NCI-H1048 (cell line): ENCODE measurements around the gene KIF17.
"Not testable (repeated sequence)": the region's sequence is repeated elsewhere in the genome, so short reads cannot be mapped to it uniquely, and the experiment has no call there.

Source experiments
- DNase-seq: peaks from one replicate; lab custom pipeline; 2025; lab: John Stamatoyannopoulos, UW

KIF17 gene

GRCh38 chr1:20727746-20728316 lies 10.0 kb upstream of the KIF17 start:
- no peak for DNase-seq

GRCh38 chr1:20726932-20727745 lies 9.3 kb upstream of the KIF17 start:
- no peak for DNase-seq

GRCh38 chr1:20726118-20726911 lies 8.5 kb upstream of the KIF17 start:
- DNase-seq: no peak

GRCh38 chr1:20725189-20726117 lies 7.6 kb upstream of the KIF17 start:
- no peak for DNase-seq

DNA sequence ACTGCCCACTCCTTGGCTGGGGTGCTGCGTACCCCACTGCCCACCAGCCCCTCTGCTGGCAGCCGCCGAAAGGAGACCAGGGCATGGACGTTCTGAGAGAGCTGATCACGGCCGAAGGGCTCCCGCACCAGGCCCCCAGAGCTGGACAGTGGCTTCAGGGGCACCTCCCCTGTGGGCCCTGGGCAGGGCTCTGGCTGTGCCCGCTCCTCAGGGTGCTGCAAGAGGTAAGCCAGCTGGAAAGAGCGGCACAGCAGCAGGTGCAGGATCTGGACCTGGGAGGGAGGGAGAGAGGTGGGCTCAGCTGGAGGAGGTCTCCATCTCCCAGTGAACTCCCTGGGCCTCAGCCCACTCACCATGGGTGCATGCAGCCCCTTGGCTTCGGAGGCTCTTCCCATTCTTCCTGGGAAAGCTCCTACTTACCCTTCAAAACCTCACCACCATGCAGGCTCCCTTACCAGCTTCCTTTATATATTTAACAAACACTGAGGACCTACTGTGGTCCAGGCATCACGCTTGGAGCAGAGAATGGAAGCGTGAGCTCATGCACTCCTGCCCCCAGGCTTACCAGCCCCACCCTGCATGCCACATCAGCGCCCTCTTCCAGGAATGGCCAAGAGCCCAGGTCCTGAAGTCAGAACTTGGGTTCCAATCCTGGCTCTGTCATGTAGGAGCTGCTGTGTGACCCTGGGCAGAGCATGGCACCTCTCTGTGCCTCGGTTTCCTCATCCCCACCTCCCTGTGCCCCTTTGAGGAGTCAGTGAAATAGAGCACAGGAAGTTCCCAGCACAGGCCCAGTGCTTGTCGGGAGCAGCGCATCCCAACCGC lies 6.8 kb upstream of the KIF17 start:
- DNase-seq: no peak

- DNase-seq: no peak
These were observed 5.9 kb upstream of the KIF17 start for GRCh38 chr1:20723537-20724363.

GRCh38 chr1:20723159-20723536 lies 5.3 kb upstream of the KIF17 start:
- DNase-seq: no peak

DNA sequence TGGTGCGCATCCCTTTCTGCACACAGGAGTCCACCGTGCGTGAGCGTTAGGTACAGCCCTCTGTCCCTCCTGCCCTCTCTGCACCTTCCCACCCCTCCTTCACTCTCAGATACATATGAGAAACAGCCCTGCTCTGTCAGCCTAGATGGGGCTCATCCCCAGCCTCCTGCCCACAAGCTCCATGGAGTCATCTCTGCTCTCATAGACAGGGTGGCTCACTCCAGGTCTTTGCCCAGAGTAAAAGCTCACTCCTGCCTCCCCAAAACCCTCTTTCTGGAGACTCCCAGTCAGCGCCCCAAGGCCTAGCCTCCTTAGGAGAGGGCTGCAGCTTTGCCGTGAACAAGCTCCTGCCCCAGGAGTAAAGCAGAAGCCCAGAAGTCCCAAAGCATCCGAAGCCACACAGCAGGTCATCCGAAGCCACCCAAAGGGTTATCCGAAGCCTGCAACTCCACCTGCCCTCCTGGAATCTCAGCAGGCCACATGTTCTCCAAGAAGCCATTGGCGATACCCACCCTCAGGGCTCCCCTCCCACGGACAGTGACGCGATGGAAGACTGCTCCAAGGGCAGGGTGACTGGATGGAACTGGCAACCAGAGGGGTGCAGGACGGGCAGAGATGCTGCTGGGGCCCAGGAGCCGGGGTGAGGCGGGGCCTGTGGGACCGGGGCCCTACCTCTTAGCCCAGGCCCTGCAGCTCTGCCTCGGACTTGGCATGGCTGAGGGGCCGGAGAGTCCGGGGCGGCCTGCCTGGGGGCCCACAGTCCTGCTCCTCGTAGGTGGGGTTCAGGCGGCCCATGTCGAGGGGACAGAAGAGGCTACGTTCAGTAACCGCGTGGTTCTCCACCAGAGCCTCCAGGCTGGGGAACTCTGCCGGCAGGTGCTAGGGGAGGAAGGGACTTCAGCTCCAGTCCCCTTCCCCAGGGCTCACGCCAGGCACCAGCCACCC lies 3.6 kb upstream of the KIF17 start:
- DNase-seq: no peak

- DNase-seq: no peak
These were observed 2.9 kb upstream of the KIF17 start for GRCh38 chr1:20720631-20721091.

DNA sequence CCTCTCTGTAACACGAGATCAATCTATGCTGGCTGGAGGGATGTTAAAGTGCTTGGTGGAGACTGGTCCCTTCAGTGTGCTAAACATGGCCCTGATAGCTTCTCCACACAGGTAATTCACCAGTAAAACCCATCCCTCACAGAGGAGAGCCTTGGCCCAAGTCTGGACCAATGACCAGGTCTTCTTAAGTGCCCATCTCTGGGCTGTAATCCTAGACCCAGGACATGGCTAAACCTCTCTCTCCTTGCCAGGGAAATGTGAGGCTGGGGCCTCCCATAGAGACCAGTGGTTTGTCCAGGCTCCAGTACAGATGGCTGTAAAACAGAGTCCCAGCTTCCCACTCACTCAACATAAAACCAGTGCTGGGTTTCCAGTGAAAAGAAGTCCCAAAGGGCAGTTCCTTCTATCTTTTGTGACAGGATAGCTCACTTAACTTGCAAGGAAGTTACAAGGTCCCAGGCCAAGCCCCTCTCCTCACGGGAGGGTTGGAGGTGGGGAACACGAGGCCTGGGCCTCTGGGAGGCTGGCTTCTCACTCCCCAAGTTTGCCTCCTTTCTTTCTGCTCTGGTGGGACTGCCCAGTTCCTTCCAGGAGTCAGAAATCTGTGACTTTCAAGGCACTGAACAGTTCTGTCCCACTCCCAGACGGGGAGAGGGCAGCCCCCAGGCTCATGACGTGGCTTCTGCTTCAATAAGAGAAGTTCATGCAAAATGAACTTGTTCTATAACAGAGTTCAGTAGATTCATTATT lies 2.2 kb upstream of the KIF17 start:
- DNase-seq: no peak

GRCh38 chr1:20719261-20719660 lies 1.5 kb upstream of the KIF17 start:
- no peak for DNase-seq

DNA sequence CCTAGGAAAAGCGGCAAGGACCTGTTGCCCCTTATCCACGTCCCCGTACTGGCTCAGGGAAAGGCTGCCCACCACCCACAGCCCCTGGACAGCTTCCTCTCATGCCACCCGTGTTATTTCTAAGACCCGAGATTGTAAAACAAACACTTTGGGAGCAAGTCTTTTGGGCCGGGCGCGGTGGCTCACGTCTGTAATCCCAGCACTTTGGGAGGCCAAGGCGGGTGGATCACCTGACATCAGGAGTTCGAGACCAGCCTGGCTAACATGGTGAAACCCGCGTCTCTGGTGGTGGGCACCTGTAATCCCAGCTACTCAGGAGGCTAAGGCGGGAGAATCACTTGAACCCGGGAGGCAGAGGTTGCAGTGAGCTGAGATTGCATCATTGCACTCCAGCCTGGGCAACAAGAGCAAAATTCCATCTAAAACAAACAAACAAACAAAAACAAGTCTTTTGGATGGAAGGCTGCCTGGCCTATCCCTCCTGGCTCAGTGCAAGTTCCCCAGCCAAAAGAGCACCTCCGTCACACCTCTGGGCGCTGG lies 606 bp upstream of the KIF17 start:
- DNase-seq: not testable (repeated sequence)

DNA sequence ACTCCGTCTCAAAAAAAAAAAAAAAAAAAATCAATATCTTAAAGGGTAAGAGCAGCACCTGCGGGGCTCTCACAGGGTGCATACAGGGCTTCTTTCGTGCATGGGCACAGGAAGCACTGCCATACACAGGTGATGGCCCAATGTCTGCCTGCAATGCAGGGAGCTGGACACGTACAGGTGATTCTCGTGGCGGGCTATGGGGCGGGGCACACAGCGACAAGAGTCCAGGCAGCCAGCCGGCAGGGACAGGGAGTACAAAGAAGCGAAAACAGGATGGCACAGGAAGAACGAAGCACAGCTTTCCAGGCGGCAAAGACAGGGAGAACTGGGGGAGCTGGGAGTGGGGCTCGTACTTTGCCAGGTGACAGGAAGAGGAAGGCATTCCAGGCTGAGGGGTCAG lies 1.6 kb downstream of the KIF17 start:
- no peak for DNase-seq

DNA sequence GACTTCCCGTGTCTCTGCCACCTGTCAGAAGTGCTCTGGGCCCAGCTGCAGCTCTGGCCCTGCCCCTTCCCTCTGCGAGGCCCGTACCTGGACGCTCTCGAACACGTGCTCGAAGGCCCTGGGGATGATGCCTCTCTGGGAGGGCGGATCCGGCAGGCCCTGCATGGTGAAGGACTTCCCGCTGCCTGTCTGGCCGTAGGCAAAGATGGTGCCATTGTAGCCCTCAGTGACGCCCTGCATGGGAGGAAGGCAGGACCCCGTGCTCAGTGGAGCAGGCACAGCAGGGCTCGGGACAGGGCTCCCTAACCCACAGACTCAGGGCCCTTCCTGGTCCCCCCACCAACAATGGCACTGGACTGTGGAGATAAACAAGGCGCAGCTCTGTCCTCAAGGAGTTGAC lies 2.4 kb downstream of the KIF17 start:
- DNase-seq: no peak

DNA sequence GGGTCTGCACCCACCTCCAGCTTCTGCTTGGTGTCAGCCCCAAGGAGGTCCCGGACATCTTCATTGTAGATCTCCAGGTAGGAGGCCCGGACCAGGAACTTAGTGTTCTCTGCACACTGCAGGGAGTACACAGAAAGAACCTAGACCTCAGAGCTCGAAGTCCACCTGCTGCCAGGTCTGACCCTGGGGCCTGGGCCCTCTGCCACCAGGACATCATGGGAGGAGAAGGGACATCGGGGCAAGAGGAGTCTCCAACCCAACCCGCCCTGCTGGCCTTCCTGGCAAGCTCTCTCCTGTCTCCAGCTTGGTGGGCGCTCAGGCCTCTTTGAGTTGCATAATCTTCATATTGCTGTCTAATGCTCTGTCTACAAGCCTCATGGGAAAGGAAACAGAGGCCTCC lies 4.4 kb downstream of the KIF17 start:
- no peak for DNase-seq

DNA sequence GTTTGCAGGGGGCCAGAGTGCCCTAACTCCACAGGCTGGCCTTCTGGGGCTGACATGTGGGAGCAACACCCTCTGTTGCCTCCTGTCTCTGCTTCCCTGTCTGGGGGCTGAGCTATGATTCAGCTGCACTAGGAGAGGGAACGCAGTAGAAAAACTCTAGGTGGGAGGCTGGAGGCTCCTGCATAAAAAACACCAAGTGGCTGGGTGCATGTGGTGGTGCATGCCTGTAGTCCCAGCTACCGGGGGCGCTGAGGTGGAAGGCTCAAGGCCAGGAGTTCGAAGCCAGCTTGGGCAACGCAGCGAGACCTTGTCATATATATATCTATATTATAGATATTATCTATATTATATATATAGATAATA lies 5.6 kb downstream of the KIF17 start:
- DNase-seq: no peak

GRCh38 chr1:20711285-20712214 lies 6.3 kb downstream of the KIF17 start:
- DNase-seq: no peak
